Astrocyte of the spinal cord (primary cell): ENCODE data around the gene TMEM132E.

Experiments used
- DNase-seq: peaks from one replicate; pipeline ENCODE4 v3.0.0; 2011; ENCODE audit warnings: low read depth, low spot score
- H3K4me3 ChIP-seq: 2 replicates; pipeline ENCODE4 v1.5.1; 2011; ENCODE audit warnings: low read depth, mild to moderate bottlenecking, low read length, moderate library complexity
- CTCF ChIP-seq: IDR thresholded peaks from 2 replicates; pipeline ENCODE4 v1.5.1; 2012; ENCODE audit warnings: low read depth, mild to moderate bottlenecking, low read length, inconsistent platforms
- in situ Hi-C: cut with HindIII; loops from 2 replicates; pipeline ENCODE4 v1.10.0; 2017; ENCODE audit warnings: low sequenced_read_pairs

Gene TMEM132E

GRCh38 chr17:34556931-34557330 lies 22.5 kb upstream of the TMEM132E start:
- in situ Hi-C loops: no loop called here
- no peak for TF ChIP-seq CTCF
- H3K4me3 ChIP-seq: no peak overlapping the region
- DNase-seq: no peak

GRCh38 chr17:34561328-34561727 lies 18.1 kb upstream of the TMEM132E start:
- in situ Hi-C loops: no loop called here
- no peak for TF ChIP-seq CTCF
- no peak overlapping the region for H3K4me3 ChIP-seq
- no peak for DNase-seq

GRCh38 chr17:34562387-34562786 lies 17.0 kb upstream of the TMEM132E start:
- in situ Hi-C loops: no loop called here
- DNase-seq: no peak
- peak; percentile 27 for TF ChIP-seq CTCF
- H3K4me3 ChIP-seq: no peak overlapping the region

- no peak for DNase-seq
- H3K4me3 ChIP-seq: no peak overlapping the region
- no peak for TF ChIP-seq CTCF
- in situ Hi-C loops: no loop called here
These were observed 13.7 kb upstream of the TMEM132E start for GRCh38 chr17:34565713-34566112.

GRCh38 chr17:34566201-34566600 lies 13.2 kb upstream of the TMEM132E start:
- in situ Hi-C loops: no loop called here
- no peak overlapping the region for H3K4me3 ChIP-seq
- no peak for DNase-seq
- no peak for TF ChIP-seq CTCF

GRCh38 chr17:34566873-34567272 lies 12.5 kb upstream of the TMEM132E start:
- in situ Hi-C loops: no loop called here
- DNase-seq: no peak
- TF ChIP-seq CTCF: no peak
- H3K4me3 ChIP-seq: no peak overlapping the region
